Measurements from ENCODE around the gene DCDC2C. TPM values are rescaled to one million over a fixed set of nuclear protein-coding genes. Genes with fewer than 3 reads are reported as not detected.
A peak's percentile ranks its signal among the peaks of the same experiment; 100 is the strongest.

DCDC2C gene
- polyA plus RNA-seq, 2 of the 4 experiments (the other 2 are of a cell fraction) = not detected

GRCh38 chr2:3762771-3763447 is 59.5 kb downstream of the DCDC2C start:
- no peak overlapping the region for H3K27ac ChIP-seq
- ATAC-seq (no peak; a peak in 1 of 6 replicates), FAIRE-seq (no peak), DNase-seq (ENCODE audit: low read depth in 1 of 2, low spot score in 1 of 2) (no peak)
- H3K4me1 ChIP-seq = no peaks in the 10 kb centered on the region
- 46% methylated on average over 13 of the region's 14 CpGs for WGBS (ENCODE audit: missing lambda C conversion rate)
- ChIA-PET CTCF (interaction anchor here (1.4 kb wide), 1 partner anchor 22 kb away, joined by 3 read pairs; no protein-coding TSS in a partner anchor), POLR2A (no interaction called here)
- no peak overlapping the region for H3K4me3 ChIP-seq
- no peak for TF ChIP-seq BHLHE40 (IDR thresholded peaks at IDR 0.05; ENCODE audit: low read depth, low read length)
- TF ChIP-seq FOSL2 (IDR thresholded peaks at IDR 0.05) = no peak
- no peak for TF ChIP-seq FOSL2 (CRISPR knock-in tag; IDR thresholded peaks at IDR 0.05)
- TF ChIP-seq RAD21 (conservative IDR thresholded peaks at IDR 0.05 in 1 of 2, IDR thresholded peaks at IDR 0.05 in 1 of 2) = no peak
- TF ChIP-seq MYC (IDR thresholded peaks at IDR 0.05; ENCODE audit: borderline replicate concordance, low read length) = no peak
- TF ChIP-seq, protein P1, sequence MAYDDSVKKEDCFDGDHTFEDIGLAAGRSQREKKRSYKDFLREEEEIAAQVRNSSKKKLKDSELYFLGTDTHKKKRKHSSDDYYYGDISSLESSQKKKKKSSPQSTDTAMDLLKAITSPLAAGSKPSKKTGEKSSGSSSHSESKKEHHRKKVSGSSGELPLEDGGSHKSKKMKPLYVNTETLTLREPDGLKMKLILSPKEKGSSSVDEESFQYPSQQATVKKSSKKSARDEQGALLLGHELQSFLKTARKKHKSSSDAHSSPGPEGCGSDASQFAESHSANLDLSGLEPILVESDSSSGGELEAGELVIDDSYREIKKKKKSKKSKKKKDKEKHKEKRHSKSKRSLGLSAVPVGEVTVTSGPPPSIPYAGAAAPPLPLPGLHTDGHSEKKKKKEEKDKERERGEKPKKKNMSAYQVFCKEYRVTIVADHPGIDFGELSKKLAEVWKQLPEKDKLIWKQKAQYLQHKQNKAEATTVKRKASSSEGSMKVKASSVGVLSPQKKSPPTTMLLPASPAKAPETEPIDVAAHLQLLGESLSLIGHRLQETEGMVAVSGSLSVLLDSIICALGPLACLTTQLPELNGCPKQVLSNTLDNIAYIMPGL (CRISPR knock-in tag; IDR thresholded peaks at IDR 0.05; ENCODE audit: borderline replicate concordance) = no peak
- no peak for TF ChIP-seq ZSCAN20 (CRISPR knock-in tag; IDR thresholded peaks at IDR 0.05)
- no peak for TF ChIP-seq CEBPB (IDR thresholded peaks at IDR 0.05)
- H3K4me2 ChIP-seq = no peak overlapping the region
- H3K9me3 ChIP-seq = no peaks in the 10 kb centered on the region; the same call in 1 of the 3 replicates

- no peaks in the 10 kb centered on the region for H3K4me1 ChIP-seq
- ChIA-PET CTCF (interaction anchor here (1.1 to 2.9 kb wide), 2 partner anchors 14 to 38 kb away, joined by 3 to 9 read pairs; no protein-coding TSS in a partner anchor), POLR2A (no interaction called here)
- no peaks in the 10 kb centered on the region; the same call in 1 of the 3 replicates for H3K9me3 ChIP-seq
- WGBS (ENCODE audit: missing lambda C conversion rate) = 50% methylated on average over 14 of the region's 14 CpGs
- H3K27ac ChIP-seq = no peak overlapping the region
- no peak overlapping the region for H3K4me2 ChIP-seq
- FAIRE-seq = no peak
- ATAC-seq = no peak
- H3K4me3 ChIP-seq = no peak overlapping the region
- TF ChIP-seq ZSCAN20 (CRISPR knock-in tag; IDR thresholded peaks at IDR 0.05) (no peak), POLR2AphosphoS2 (conservative IDR thresholded peaks at IDR 0.05; ENCODE audit: low read length) (no peak), NPAS2 (CRISPR knock-in tag; IDR thresholded peaks at IDR 0.05; ENCODE audit: borderline replicate concordance) (no peak), MAFK (IDR thresholded peaks at IDR 0.05; ENCODE audit: partially characterized antibody) (no peak), RCOR1 (IDR thresholded peaks at IDR 0.05; ENCODE audit: low read depth, low read length) (no peak), SMC3 (IDR thresholded peaks at IDR 0.05) (no peak), RFX5 (IDR thresholded peaks at IDR 0.05) (no peak), EP300 (IDR thresholded peaks at IDR 0.05) (no peak), RARB (CRISPR knock-in tag; IDR thresholded peaks at IDR 0.05) (no peak)
- TF ChIP-seq, protein P2, sequence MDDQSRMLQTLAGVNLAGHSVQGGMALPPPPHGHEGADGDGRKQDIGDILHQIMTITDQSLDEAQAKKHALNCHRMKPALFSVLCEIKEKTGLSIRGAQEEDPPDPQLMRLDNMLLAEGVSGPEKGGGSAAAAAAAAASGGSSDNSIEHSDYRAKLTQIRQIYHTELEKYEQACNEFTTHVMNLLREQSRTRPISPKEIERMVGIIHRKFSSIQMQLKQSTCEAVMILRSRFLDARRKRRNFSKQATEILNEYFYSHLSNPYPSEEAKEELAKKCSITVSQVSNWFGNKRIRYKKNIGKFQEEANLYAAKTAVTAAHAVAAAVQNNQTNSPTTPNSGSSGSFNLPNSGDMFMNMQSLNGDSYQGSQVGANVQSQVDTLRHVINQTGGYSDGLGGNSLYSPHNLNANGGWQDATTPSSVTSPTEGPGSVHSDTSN (IDR thresholded peaks at IDR 0.05) = no peak
- no peak for DNase-seq (ENCODE audit: low read depth in 1 of 2, low spot score in 1 of 2)
Observed at GRCh38 chr2:3766824-3767223, 63.4 kb downstream of the DCDC2C start.

- no peak overlapping the region for H3K4me2 ChIP-seq
- H3K4me3 ChIP-seq = no peak overlapping the region
- no peaks in the 10 kb centered on the region for H3K4me1 ChIP-seq
- no peaks in the 10 kb centered on the region for H3K9me3 ChIP-seq
- DNase-seq (ENCODE audit: low read depth in 1 of 2, low spot score in 1 of 2) (no peak), FAIRE-seq (no peak), ATAC-seq (no peak)
- TF ChIP-seq, protein P3, sequence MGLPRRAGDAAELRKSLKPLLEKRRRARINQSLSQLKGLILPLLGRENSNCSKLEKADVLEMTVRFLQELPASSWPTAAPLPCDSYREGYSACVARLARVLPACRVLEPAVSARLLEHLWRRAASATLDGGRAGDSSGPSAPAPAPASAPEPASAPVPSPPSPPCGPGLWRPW (IDR thresholded peaks at IDR 0.05) = no peak
- no peak for TF ChIP-seq HOXB13 (CRISPR knock-in tag; IDR thresholded peaks at IDR 0.05; ENCODE audit: low read depth)
- TF ChIP-seq MAZ (IDR thresholded peaks at IDR 0.05; ENCODE audit: borderline replicate concordance, low read depth, low read length) = no peak
- peak; percentile 35; the same call in 1 of the 2 replicates for TF ChIP-seq CBX8 (IDR thresholded peaks at IDR 0.05)
- TF ChIP-seq, protein P1 (CRISPR knock-in tag; IDR thresholded peaks at IDR 0.05; ENCODE audit: borderline replicate concordance) = no peak
- no peak for TF ChIP-seq POLR2A (IDR thresholded peaks at IDR 0.05; ENCODE audit: low read length)
- CTCF ChIA-PET = interaction anchor here (1.0 to 2.9 kb wide), 5 partner anchors 10 to 76 kb away, joined by 3 to 9 read pairs (median 4); no protein-coding TSS in a partner anchor
- WGBS (ENCODE audit: missing lambda C conversion rate) = 27% methylated on average over 21 of the region's 21 CpGs
- H3K27ac ChIP-seq = no peak overlapping the region
- POLR2A ChIA-PET = no interaction called here
Observed at GRCh38 chr2:3768960-3769765, 65.8 kb downstream of the DCDC2C start.

All from A549 (cell line).